K562 (cell line): ENCODE data around the gene KLHL29.

Source experiments
- ADNP ChIP-seq: fragments of 200-800 bp; sonication (Bioruptor generic); IDR thresholded peaks from 2 replicates; pipeline ENCODE4 v1.6.1; 2016; ENCODE audit warnings: missing genetic modification characterization, missing compliant biosample characterization
- CC2D1A ChIP-seq: fragments of 450-650 bp; IDR thresholded peaks from 2 replicates; pipeline ENCODE4 v1.6.1; 2017; ENCODE audit warnings: mild to moderate bottlenecking
- CGGBP1 ChIP-seq: fragments of 250-450 bp; sonication (Bioruptor Pico); IDR thresholded peaks from 2 replicates; pipeline ENCODE4 v1.9.0; 2021; ENCODE audit warnings: mild to moderate bottlenecking
- CTCF ChIP-seq, 3 experiments: IDR thresholded peaks in 2 of 3; conservative IDR thresholded peaks in 1 of 3; 2 replicates each; pipeline ENCODE4 v1.5.1; 2011 to 2012; ENCODE audit warnings: low read length in 3 of 3, mild to moderate bottlenecking in 3 of 3, control low read depth in 2 of 3, improper control_type of control experiment in 1 of 3, inconsistent platforms in 1 of 3, low read depth in 1 of 3, mixed read lengths in 1 of 3, moderate library complexity in 1 of 3; ENCODE audit not compliant: insufficient read depth in 2 of 3
- LEF1 ChIP-seq: fragments of 450-650 bp; IDR thresholded peaks from 2 replicates; pipeline ENCODE4 v1.6.1; 2016; ENCODE audit warnings: mild to moderate bottlenecking
- TAF1 ChIP-seq: IDR thresholded peaks from 2 replicates; pipeline ENCODE4 v1.6.1; 2011; ENCODE audit warnings: mild to moderate bottlenecking, low read length, moderate library complexity; ENCODE audit not compliant: insufficient read depth, control insufficient read depth, severe bottlenecking; ENCODE audit errors: extremely low read depth
- TSHZ1 ChIP-seq: fragments of 250-450 bp; sonication (Bioruptor Pico); IDR thresholded peaks from 2 replicates; pipeline ENCODE4 v1.4.0; 2020; ENCODE audit warnings: mild to moderate bottlenecking, moderate library complexity

GRCh38 chr2:23419171-23420090 lies 34.5 kb downstream of the KLHL29 start:
- TF ChIP-seq TAF1, result no peak
- TF ChIP-seq CC2D1A, result no peak
- no peak for TF ChIP-seq CTCF (IDR thresholded peaks at IDR 0.05 in 2 of 3, conservative IDR thresholded peaks at IDR 0.05 in 1 of 3; ENCODE audit: insufficient read depth in 2 of 3, low read depth in 1 of 3, low read length in 3 of 3)
- TF ChIP-seq ADNP (tag), result no peak
- TF ChIP-seq CGGBP1 (CRISPR knock-in tag), result no peak
- no peak for TF ChIP-seq TSHZ1 (CRISPR knock-in tag)
- no peak for TF ChIP-seq LEF1
